ENCODE data around the gene RBX1.

DNA sequence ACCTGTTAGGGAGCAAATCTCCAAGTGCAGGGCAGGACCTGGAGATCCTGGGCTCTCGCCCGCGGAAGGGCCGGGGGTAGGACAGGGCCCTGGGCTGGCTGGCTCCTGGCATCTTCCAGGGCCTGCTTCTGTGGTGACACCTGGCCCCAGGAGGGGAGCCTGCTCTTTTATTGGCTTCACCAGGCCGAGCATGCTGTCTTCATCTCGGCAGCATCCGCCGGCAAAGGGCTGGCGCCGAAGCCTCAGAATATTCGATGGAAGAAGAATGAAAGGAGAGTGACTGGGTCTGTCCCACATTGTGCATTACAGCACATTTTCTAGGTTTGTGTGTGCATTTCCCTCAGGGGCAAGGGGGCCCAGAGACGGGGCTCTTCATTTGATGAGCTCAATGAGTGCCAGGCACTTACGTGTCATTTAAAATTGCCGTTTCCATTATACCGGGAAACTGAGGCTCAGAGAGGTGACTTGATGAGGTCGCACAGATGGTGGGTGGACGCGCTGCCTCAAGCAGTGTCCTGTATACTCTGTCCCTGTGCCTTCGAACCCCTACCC lies 70.0 kb downstream of the RBX1 start:
- TF ChIP-seq GATA3 (IDR thresholded peaks at IDR 0.05; ENCODE audit: low read depth, low read length) (no peak), GATA2 (IDR thresholded peaks at IDR 0.05; ENCODE audit: low read depth, low read length) (no peak)

Measured in SH-SY5Y (cell line).